HG02759 (cell line): ENCODE data around the gene FIZ1.

Source experiments
- ATAC-seq: cut with Tn5 transposase; IDR thresholded peaks from one replicate; pipeline ENCODE4 v1.9.1; 2021; ENCODE audit warnings: mild to moderate bottlenecking, moderate library complexity; ENCODE audit not compliant: unreplicated experiment

The FIZ1 gene

GRCh38 chr19:55543567-55543966 lies 55.8 kb downstream of the FIZ1 start:
- no peak for ATAC-seq

GRCh38 chr19:55542292-55542855 lies 56.9 kb downstream of the FIZ1 start:
- ATAC-seq: no peak
